Measurements from ENCODE around the gene MAPK12. TPM values are rescaled to one million over a fixed set of nuclear protein-coding genes. Genes with fewer than 3 reads are reported as not detected.

Gene MAPK12
- total and polyA plus RNA-seq, 9 donors = 0.87 to 35.3 (median 23.3) TPM

GRCh38 chr22:50204571-50204970 is 56.9 kb downstream of the MAPK12 start:
- Histone ChIP-seq H3K4me3 (no peak overlapping the region), H3K27ac (no peak overlapping the region), H3K36me3 (no peaks in the 10 kb centered on the region), H3K27me3 (no peaks in the 10 kb centered on the region), H3K4me1 (ENCODE audit: insufficient read depth) (peaks cover 10% of the 10 kb centered on the region), H3K9me3 (no peaks in the 10 kb centered on the region)
- TF ChIP-seq POLR2A (IDR thresholded peaks at IDR 0.05) = no peak
- TF ChIP-seq, protein P1, sequence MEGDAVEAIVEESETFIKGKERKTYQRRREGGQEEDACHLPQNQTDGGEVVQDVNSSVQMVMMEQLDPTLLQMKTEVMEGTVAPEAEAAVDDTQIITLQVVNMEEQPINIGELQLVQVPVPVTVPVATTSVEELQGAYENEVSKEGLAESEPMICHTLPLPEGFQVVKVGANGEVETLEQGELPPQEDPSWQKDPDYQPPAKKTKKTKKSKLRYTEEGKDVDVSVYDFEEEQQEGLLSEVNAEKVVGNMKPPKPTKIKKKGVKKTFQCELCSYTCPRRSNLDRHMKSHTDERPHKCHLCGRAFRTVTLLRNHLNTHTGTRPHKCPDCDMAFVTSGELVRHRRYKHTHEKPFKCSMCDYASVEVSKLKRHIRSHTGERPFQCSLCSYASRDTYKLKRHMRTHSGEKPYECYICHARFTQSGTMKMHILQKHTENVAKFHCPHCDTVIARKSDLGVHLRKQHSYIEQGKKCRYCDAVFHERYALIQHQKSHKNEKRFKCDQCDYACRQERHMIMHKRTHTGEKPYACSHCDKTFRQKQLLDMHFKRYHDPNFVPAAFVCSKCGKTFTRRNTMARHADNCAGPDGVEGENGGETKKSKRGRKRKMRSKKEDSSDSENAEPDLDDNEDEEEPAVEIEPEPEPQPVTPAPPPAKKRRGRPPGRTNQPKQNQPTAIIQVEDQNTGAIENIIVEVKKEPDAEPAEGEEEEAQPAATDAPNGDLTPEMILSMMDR (IDR thresholded peaks at IDR 0.05) = no peak
- DNase-seq = no peak
- 91 to 94% (median 93%) methylated on average over 7 of the region's 7 CpGs for WGBS, 3 donors
- intact Hi-C loops (cut with DNase I) = loop anchor here in 1 of 4 donors (10.0 kb wide), 1 partner anchor 60 kb away; no protein-coding TSS in a partner anchor

GRCh38 chr22:50203288-50203687 is 58.2 kb downstream of the MAPK12 start:
- no peak for DNase-seq
- H3K4me1 ChIP-seq (ENCODE audit: insufficient read depth) = peaks cover 5% of the 10 kb centered on the region
- no peak overlapping the region for H3K27ac ChIP-seq
- no peaks in the 10 kb centered on the region for H3K9me3 ChIP-seq
- H3K27me3 ChIP-seq = no peaks in the 10 kb centered on the region
- TF ChIP-seq EP300 (IDR thresholded peaks at IDR 0.05) = no peak
- TF ChIP-seq, protein P1 (IDR thresholded peaks at IDR 0.05) = no peak
- no peak for TF ChIP-seq POLR2A (IDR thresholded peaks at IDR 0.05)
- no peak overlapping the region for H3K4me3 ChIP-seq
- WGBS, 3 donors = 93 to 100% (median 100%) methylated on average over 1 of the region's 1 CpG
- no peaks in the 10 kb centered on the region for H3K36me3 ChIP-seq
- intact Hi-C loops (cut with DNase I) = loop anchor here in 1 of 4 donors (10.0 kb wide), 1 partner anchor 58 kb away; no protein-coding TSS in a partner anchor

Other genes with a start within 250 kb of the MAPK12 start
- under 1 TPM in 3 of 7 donors, not detected in 4; 0.10 to 0.18 (median 0.10) TPM for gene IL17REL, start 248.9 kb downstream of the MAPK12 start, total RNA-seq
- under 1 TPM in 1 of 2 donors, not detected in 1; 0.05 TPM for gene IL17REL, start 248.9 kb downstream of the MAPK12 start, polyA plus RNA-seq
- gene TTLL8, start 203.4 kb downstream of the MAPK12 start, total RNA-seq = not detected
- gene TTLL8, start 203.4 kb downstream of the MAPK12 start, polyA plus RNA-seq = not detected
- gene MLC1, start 176.3 kb downstream of the MAPK12 start, total RNA-seq = 1 to 10 TPM in 1 of 7 donors, under 1 TPM in 4, not detected in 2; 0.11 to 1.1 (median 0.35) TPM
- gene MLC1, start 176.3 kb downstream of the MAPK12 start, polyA plus RNA-seq = under 1 TPM; 0.27 to 0.67 TPM
- 1 to 10 TPM in 6 of 7 donors, under 1 TPM in 1; 0.94 to 6.3 (median 2.5) TPM for gene MOV10L1, start 171.7 kb downstream of the MAPK12 start, total RNA-seq
- gene MOV10L1, start 171.7 kb downstream of the MAPK12 start, polyA plus RNA-seq = 1 to 10 TPM; 1.6 to 2.0 TPM
- 1 to 10 TPM; 1.8 to 5.6 (median 3.1) TPM for gene PANX2, start 91.0 kb downstream of the MAPK12 start, total RNA-seq
- gene PANX2, start 91.0 kb downstream of the MAPK12 start, polyA plus RNA-seq = 1 to 10 TPM in 1 of 2 donors, under 1 TPM in 1; 0.27 to 2.0 TPM
- gene TRABD, start 75.8 kb downstream of the MAPK12 start, total RNA-seq = 10 to 100 TPM; 23.5 to 35.2 (median 27.2) TPM
- 10 to 100 TPM in 1 of 2 donors, under 1 TPM in 1; 0.58 to 25.9 TPM for gene TRABD, start 75.8 kb downstream of the MAPK12 start, polyA plus RNA-seq
- 10 to 100 TPM; 18.9 to 31.1 (median 23.0) TPM for gene SELENOO, start 60.7 kb downstream of the MAPK12 start, total RNA-seq
- gene SELENOO, start 60.7 kb downstream of the MAPK12 start, polyA plus RNA-seq = 10 to 100 TPM in 1 of 2 donors, under 1 TPM in 1; 0.40 to 23.4 TPM
- 10 to 100 TPM; 35.9 to 52.2 (median 40.8) TPM for gene TUBGCP6, start 16.7 kb downstream of the MAPK12 start, total RNA-seq
- 10 to 100 TPM in 1 of 2 donors, 1 to 10 TPM in 1; 7.5 to 42.6 TPM for gene TUBGCP6, start 16.7 kb downstream of the MAPK12 start, polyA plus RNA-seq
- gene HDAC10, start 10.4 kb downstream of the MAPK12 start, total RNA-seq = 10 to 100 TPM; 24.9 to 44.6 (median 41.1) TPM
- gene HDAC10, start 10.4 kb downstream of the MAPK12 start, polyA plus RNA-seq = 10 to 100 TPM in 1 of 2 donors, 1 to 10 TPM in 1; 2.3 to 33.2 TPM
- gene MAPK11, start 8.7 kb upstream of the MAPK12 start, total RNA-seq = 10 to 100 TPM in 4 of 7 donors, 1 to 10 TPM in 3; 2.0 to 31.6 (median 12.0) TPM
- 10 to 100 TPM in 1 of 2 donors, under 1 TPM in 1; 0.92 to 13.0 TPM for gene MAPK11, start 8.7 kb upstream of the MAPK12 start, polyA plus RNA-seq
- 100 to 1,000 TPM; 121 to 274 (median 229) TPM for gene PLXNB2, start 46.0 kb upstream of the MAPK12 start, total RNA-seq
- gene PLXNB2, start 46.0 kb upstream of the MAPK12 start, polyA plus RNA-seq = 100 to 1,000 TPM in 1 of 2 donors, 10 to 100 TPM in 1; 26.5 to 135 TPM
- gene DENND6B, start 65.3 kb upstream of the MAPK12 start, total RNA-seq = 10 to 100 TPM in 2 of 7 donors, 1 to 10 TPM in 5; 2.6 to 17.3 (median 7.4) TPM
- gene DENND6B, start 65.3 kb upstream of the MAPK12 start, polyA plus RNA-seq = 1 to 10 TPM in 1 of 2 donors, under 1 TPM in 1; 0.38 to 5.6 TPM
- 10 to 100 TPM; 30.1 to 52.9 (median 37.8) TPM for gene PPP6R2, start 81.6 kb upstream of the MAPK12 start, total RNA-seq
- gene PPP6R2, start 81.6 kb upstream of the MAPK12 start, polyA plus RNA-seq = 10 to 100 TPM in 1 of 2 donors, 1 to 10 TPM in 1; 8.2 to 33.4 TPM
- 10 to 100 TPM; 25.6 to 86.0 (median 65.1) TPM for gene SBF1, start 213.4 kb upstream of the MAPK12 start, total RNA-seq
- gene SBF1, start 213.4 kb upstream of the MAPK12 start, polyA plus RNA-seq = 10 to 100 TPM in 1 of 2 donors, 1 to 10 TPM in 1; 1.9 to 36.7 TPM
- 1 to 10 TPM in 1 of 7 donors, under 1 TPM in 3, not detected in 3; 0.11 to 2.6 (median 0.21) TPM for gene ADM2, start 219.9 kb upstream of the MAPK12 start, total RNA-seq
- under 1 TPM; 0.01 to 0.03 TPM for gene ADM2, start 219.9 kb upstream of the MAPK12 start, polyA plus RNA-seq
- gene MIOX, start 225.2 kb upstream of the MAPK12 start, total RNA-seq = under 1 TPM in 1 of 7 donors, not detected in 6; 0.20 TPM
- not detected for gene MIOX, start 225.2 kb upstream of the MAPK12 start, polyA plus RNA-seq
- gene LMF2, start 246.0 kb upstream of the MAPK12 start, total RNA-seq = 10 to 100 TPM; 43.6 to 76.6 (median 60.9) TPM
- gene LMF2, start 246.0 kb upstream of the MAPK12 start, polyA plus RNA-seq = 10 to 100 TPM in 1 of 2 donors, 1 to 10 TPM in 1; 1.5 to 52.3 TPM
- gene NCAPH2, start 246.5 kb upstream of the MAPK12 start, total RNA-seq = 10 to 100 TPM; 37.1 to 61.5 (median 53.7) TPM
- gene NCAPH2, start 246.5 kb upstream of the MAPK12 start, polyA plus RNA-seq = 10 to 100 TPM; 11.5 to 49.0 TPM